HG02763 (cell line): Measurements from ENCODE around the gene KRT74.

Experiments
- ATAC-seq: cut with Tn5 transposase; IDR thresholded peaks from one replicate; pipeline ENCODE4 v1.9.1; 2021; ENCODE audit warnings: mild to moderate bottlenecking, moderate library complexity; ENCODE audit not compliant: unreplicated experiment

Gene KRT74

GRCh38 chr12:52573743-52574142, at the start of gene KRT74:
Gene KRT74, minus strand, starts transcription at chr12:52573843. Its CDS starts 66 bp downstream, at chr12:52573777.
- no peak for ATAC-seq

- ATAC-seq, result no peak
Observed at GRCh38 chr12:52622349-52622748, 48.7 kb upstream of the KRT74 start.

- no peak for ATAC-seq
Observed at GRCh38 chr12:52618866-52619265, 45.2 kb upstream of the KRT74 start.

- ATAC-seq, result no peak
Observed at GRCh38 chr12:52618216-52618615, 44.6 kb upstream of the KRT74 start, which contains the start of gene KRT73. Gene KRT73, minus strand, starts transcription at chr12:52618559. Its CDS starts 35 bp downstream, at chr12:52618524.

- ATAC-seq, result no peak
Observed at GRCh38 chr12:52617403-52617785, 43.8 kb upstream of the KRT74 start.

GRCh38 chr12:52616680-52617402, 43.2 kb upstream of the KRT74 start:
- no peak for ATAC-seq

GRCh38 chr12:52615912-52616311, 42.3 kb upstream of the KRT74 start:
- no peak for ATAC-seq

- ATAC-seq, result no peak
Observed at GRCh38 chr12:52615208-52615868, 41.7 kb upstream of the KRT74 start.

GRCh38 chr12:52614381-52615207, 41.0 kb upstream of the KRT74 start:
- no peak for ATAC-seq

- no peak for ATAC-seq
Observed at GRCh38 chr12:52613384-52614030, 39.9 kb upstream of the KRT74 start.

- ATAC-seq, result no peak
Observed at GRCh38 chr12:52612431-52613383, 39.1 kb upstream of the KRT74 start.

GRCh38 chr12:52611080-52611468, 37.4 kb upstream of the KRT74 start:
- ATAC-seq, result no peak

GRCh38 chr12:52608826-52609630, 35.4 kb upstream of the KRT74 start:
- no peak for ATAC-seq

GRCh38 chr12:52608161-52608560, 34.5 kb upstream of the KRT74 start:
- ATAC-seq, result no peak

GRCh38 chr12:52607314-52607713, 33.7 kb upstream of the KRT74 start:
- ATAC-seq, result no peak

- no peak for ATAC-seq
Observed at GRCh38 chr12:52606581-52607218, 33.1 kb upstream of the KRT74 start.

GRCh38 chr12:52606096-52606495, 32.5 kb upstream of the KRT74 start:
- ATAC-seq, result no peak

GRCh38 chr12:52605542-52605941, 31.9 kb upstream of the KRT74 start:
- no peak for ATAC-seq

- ATAC-seq, result no peak
Observed at GRCh38 chr12:52604859-52605258, 31.2 kb upstream of the KRT74 start.
